ENCODE measurements around the gene PSMG4. TPM values are rescaled to one million over a fixed set of nuclear protein-coding genes. Genes with fewer than 3 reads are reported as not detected.

PSMG4 gene
- total RNA-seq, 1 experiment from 2014 or later: 35.0 TPM

DNA sequence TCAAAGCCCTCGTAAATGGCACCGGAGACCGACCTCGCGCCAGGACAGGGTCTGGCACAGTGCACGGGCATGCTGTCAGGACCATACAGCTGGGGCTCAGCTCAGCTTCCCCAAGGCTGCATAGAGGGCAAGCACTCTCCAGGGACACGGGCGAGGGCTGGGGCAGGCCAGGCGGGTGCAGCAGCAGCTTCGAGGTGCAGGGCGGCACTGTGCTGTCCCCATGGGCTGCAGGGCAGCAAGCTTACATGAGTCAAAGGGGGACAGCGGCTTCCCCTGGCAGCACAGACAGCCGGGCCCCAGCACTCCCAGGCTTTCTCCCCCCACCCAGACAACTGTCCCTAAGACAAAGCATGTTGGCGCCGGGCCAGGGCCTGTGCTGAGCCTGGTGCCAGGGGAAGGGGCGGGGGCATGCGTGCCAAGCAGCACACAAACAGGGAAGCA, 25.7 kb downstream of the PSMG4 start:
- Histone ChIP-seq H3K36me3 (ENCODE audit: control insufficient read depth in 1 of 2, insufficient read depth in 2 of 2, low read length in 2 of 2) (no peaks in the 10 kb centered on the region), H3K27me3 (ENCODE audit: insufficient read depth, low read length) (no peaks in the 10 kb centered on the region), H3K27ac (ENCODE audit: low read depth, low read length) (no peak overlapping the region), H3K9me2 (ENCODE audit: insufficient read depth) (no peaks in the 10 kb centered on the region), H2AFZ (ENCODE audit: low read depth, low read length, poor library complexity, severe bottlenecking) (no peak overlapping the region), H4K20me1 (ENCODE audit: insufficient read depth) (no peaks in the 10 kb centered on the region), H3K4me1 (ENCODE audit: control insufficient read depth in 1 of 2, insufficient read depth in 2 of 2, low read length in 2 of 2) (no peaks in the 10 kb centered on the region), H3K79me2 (ENCODE audit: insufficient read depth, low read length) (no peaks in the 10 kb centered on the region), H3K4me2 (ENCODE audit: low read length) (no peak overlapping the region), H3K9me3 (ENCODE audit: control insufficient read depth in 1 of 2, insufficient read depth in 1 of 2, low read depth in 1 of 2, low read length in 2 of 2) (no peaks in the 10 kb centered on the region), H3K9ac (ENCODE audit: low read length) (no peak overlapping the region), H3K4me3 (replicated peaks in 1 of 2; ENCODE audit: low read depth in 1 of 2, low read length in 2 of 2) (no peak overlapping the region)
- ChIA-PET RAD21 (ENCODE audit: low non-redundant PET in 1 of 2, low total read pairs in 2 of 2, uncharacterized antibody in 2 of 2, unreplicated experiment in 2 of 2) (no interaction called here), POLR2A (no interaction called here), CTCF (no interaction called here)
- no peak for DNase-seq (ENCODE audit: low read depth, low spot score)
- BruUV-seq (replicated peaks): no TSS peak
- TF ChIP-seq, protein P1, sequence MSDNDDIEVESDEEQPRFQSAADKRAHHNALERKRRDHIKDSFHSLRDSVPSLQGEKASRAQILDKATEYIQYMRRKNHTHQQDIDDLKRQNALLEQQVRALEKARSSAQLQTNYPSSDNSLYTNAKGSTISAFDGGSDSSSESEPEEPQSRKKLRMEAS (IDR thresholded peaks at IDR 0.05): no peak
- no peak for TF ChIP-seq EZH2 (IDR thresholded peaks at IDR 0.05)
- TF ChIP-seq CBX3 (IDR thresholded peaks at IDR 0.05; ENCODE audit: low read depth): no peak
- no peak for TF ChIP-seq YY1 (IDR thresholded peaks at IDR 0.05; ENCODE audit: extremely low read depth, insufficient replicate concordance, low read depth, low read length)
- no peak for ATAC-seq
- intact Hi-C loops (cut with micrococcal nuclease): no loop called here

- H3K27me3 ChIP-seq (ENCODE audit: insufficient read depth, low read length): no peaks in the 10 kb centered on the region
- ATAC-seq: no peak
- no peak overlapping the region for H3K9ac ChIP-seq (ENCODE audit: low read length)
- no peaks in the 10 kb centered on the region for H3K4me1 ChIP-seq (ENCODE audit: control insufficient read depth in 1 of 2, insufficient read depth in 2 of 2, low read length in 2 of 2)
- no peak overlapping the region for H3K4me3 ChIP-seq (replicated peaks in 1 of 2; ENCODE audit: low read depth in 1 of 2, low read length in 2 of 2)
- no peaks in the 10 kb centered on the region for H3K9me3 ChIP-seq (ENCODE audit: control insufficient read depth in 1 of 2, insufficient read depth in 1 of 2, low read depth in 1 of 2, low read length in 2 of 2)
- no peak overlapping the region for H3K27ac ChIP-seq (ENCODE audit: low read depth, low read length)
- TF ChIP-seq, protein P2, sequence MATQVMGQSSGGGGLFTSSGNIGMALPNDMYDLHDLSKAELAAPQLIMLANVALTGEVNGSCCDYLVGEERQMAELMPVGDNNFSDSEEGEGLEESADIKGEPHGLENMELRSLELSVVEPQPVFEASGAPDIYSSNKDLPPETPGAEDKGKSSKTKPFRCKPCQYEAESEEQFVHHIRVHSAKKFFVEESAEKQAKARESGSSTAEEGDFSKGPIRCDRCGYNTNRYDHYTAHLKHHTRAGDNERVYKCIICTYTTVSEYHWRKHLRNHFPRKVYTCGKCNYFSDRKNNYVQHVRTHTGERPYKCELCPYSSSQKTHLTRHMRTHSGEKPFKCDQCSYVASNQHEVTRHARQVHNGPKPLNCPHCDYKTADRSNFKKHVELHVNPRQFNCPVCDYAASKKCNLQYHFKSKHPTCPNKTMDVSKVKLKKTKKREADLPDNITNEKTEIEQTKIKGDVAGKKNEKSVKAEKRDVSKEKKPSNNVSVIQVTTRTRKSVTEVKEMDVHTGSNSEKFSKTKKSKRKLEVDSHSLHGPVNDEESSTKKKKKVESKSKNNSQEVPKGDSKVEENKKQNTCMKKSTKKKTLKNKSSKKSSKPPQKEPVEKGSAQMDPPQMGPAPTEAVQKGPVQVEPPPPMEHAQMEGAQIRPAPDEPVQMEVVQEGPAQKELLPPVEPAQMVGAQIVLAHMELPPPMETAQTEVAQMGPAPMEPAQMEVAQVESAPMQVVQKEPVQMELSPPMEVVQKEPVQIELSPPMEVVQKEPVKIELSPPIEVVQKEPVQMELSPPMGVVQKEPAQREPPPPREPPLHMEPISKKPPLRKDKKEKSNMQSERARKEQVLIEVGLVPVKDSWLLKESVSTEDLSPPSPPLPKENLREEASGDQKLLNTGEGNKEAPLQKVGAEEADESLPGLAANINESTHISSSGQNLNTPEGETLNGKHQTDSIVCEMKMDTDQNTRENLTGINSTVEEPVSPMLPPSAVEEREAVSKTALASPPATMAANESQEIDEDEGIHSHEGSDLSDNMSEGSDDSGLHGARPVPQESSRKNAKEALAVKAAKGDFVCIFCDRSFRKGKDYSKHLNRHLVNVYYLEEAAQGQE (IDR thresholded peaks at IDR 0.05; ENCODE audit: low read depth): no peak
- no peak for TF ChIP-seq ELF1 (IDR thresholded peaks at IDR 0.05; ENCODE audit: borderline replicate concordance, low read depth)
- TF ChIP-seq, protein P1 (IDR thresholded peaks at IDR 0.05): no peak
- TF ChIP-seq SIN3A (IDR thresholded peaks at IDR 0.05; ENCODE audit: low read depth): no peak
- TF ChIP-seq, protein P3, sequence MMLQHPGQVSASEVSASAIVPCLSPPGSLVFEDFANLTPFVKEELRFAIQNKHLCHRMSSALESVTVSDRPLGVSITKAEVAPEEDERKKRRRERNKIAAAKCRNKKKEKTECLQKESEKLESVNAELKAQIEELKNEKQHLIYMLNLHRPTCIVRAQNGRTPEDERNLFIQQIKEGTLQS (IDR thresholded peaks at IDR 0.05): no peak
- TF ChIP-seq RAD21 (IDR thresholded peaks at IDR 0.05; ENCODE audit: low read depth): no peak
- no peak for TF ChIP-seq ZFX (IDR thresholded peaks at IDR 0.05)
- TF ChIP-seq TCF7L2 (IDR thresholded peaks at IDR 0.05; ENCODE audit: borderline replicate concordance, extremely low read depth, insufficient read depth, insufficient read length): no peak
- no peak for TF ChIP-seq FOSL1 (IDR thresholded peaks at IDR 0.05; ENCODE audit: low read depth)
- no peak for TF ChIP-seq POLR2A (IDR thresholded peaks at IDR 0.05; ENCODE audit: borderline replicate concordance, extremely low read depth, insufficient read depth, insufficient read length)
- TF ChIP-seq YY1 (IDR thresholded peaks at IDR 0.05; ENCODE audit: extremely low read depth, insufficient replicate concordance, low read depth, low read length): no peak
- TF ChIP-seq JUND (IDR thresholded peaks at IDR 0.05): no peak
- no peak for TF ChIP-seq CEBPB (IDR thresholded peaks at IDR 0.05; ENCODE audit: low read depth)
- no peak for TF ChIP-seq ZNF274 (IDR thresholded peaks at IDR 0.05; ENCODE audit: low read depth, low read length)
- no TSS peak for BruUV-seq (replicated peaks)
- no peaks in the 10 kb centered on the region for H3K36me3 ChIP-seq (ENCODE audit: control insufficient read depth in 1 of 2, insufficient read depth in 2 of 2, low read length in 2 of 2)
- H2AFZ ChIP-seq (ENCODE audit: low read depth, low read length, poor library complexity, severe bottlenecking): no peak overlapping the region
- CTCF ChIA-PET: no interaction called here
- H4K20me1 ChIP-seq (ENCODE audit: insufficient read depth): no peaks in the 10 kb centered on the region
- intact Hi-C loops (cut with micrococcal nuclease): no loop called here
- H3K79me2 ChIP-seq (ENCODE audit: insufficient read depth, low read length): no peaks in the 10 kb centered on the region
- DNase-seq (ENCODE audit: low read depth, low spot score): no peak
- POLR2A ChIA-PET: no interaction called here
- RAD21 ChIA-PET (ENCODE audit: low non-redundant PET in 1 of 2, low total read pairs in 2 of 2, uncharacterized antibody in 2 of 2, unreplicated experiment in 2 of 2): no interaction called here
- no peaks in the 10 kb centered on the region for H3K9me2 ChIP-seq (ENCODE audit: insufficient read depth)
- no peak overlapping the region for H3K4me2 ChIP-seq (ENCODE audit: low read length)
Measured at GRCh38 chr6:3285049-3285639, 26.4 kb downstream of the PSMG4 start.
